ENCODE measurements around the gene AASDH. TPM values are rescaled to one million over a fixed set of nuclear protein-coding genes. Genes with fewer than 3 reads are reported as not detected.

The AASDH gene
- total and polyA plus RNA-seq, 4 experiments from 2014 or later: 19.2 to 23.7 (median 19.7) TPM

Other genes starting within 250 kb of the AASDH start
- gene PPAT, start 48.1 kb upstream of the AASDH start, total RNA-seq: 10 to 100 TPM; 15.1 to 15.7 TPM
- 10 to 100 TPM in 1 of 2 donors, 1 to 10 TPM in 1; 7.0 to 11.6 TPM for gene PPAT, start 48.1 kb upstream of the AASDH start, polyA plus RNA-seq
- gene PAICS, start 48.8 kb upstream of the AASDH start, total RNA-seq: 10 to 100 TPM; 21.7 to 24.5 TPM
- 10 to 100 TPM; 23.8 to 42.4 TPM for gene PAICS, start 48.8 kb upstream of the AASDH start, polyA plus RNA-seq
- 100 to 1,000 TPM; 104 to 107 TPM for gene SRP72, start 80.1 kb upstream of the AASDH start, total RNA-seq
- 100 to 1,000 TPM; 148 to 165 TPM for gene SRP72, start 80.1 kb upstream of the AASDH start, polyA plus RNA-seq
- gene ARL9, start 118.3 kb upstream of the AASDH start, total RNA-seq: under 1 TPM in 1 of 2 experiments, not detected in 1; 0.35 TPM
- under 1 TPM in 1 of 2 donors, not detected in 1; 0.14 TPM for gene ARL9, start 118.3 kb upstream of the AASDH start, polyA plus RNA-seq